HepG2 (cell line): ENCODE measurements around the gene EGR2. TPM values are rescaled to one million over a fixed set of nuclear protein-coding genes. Genes with fewer than 3 reads are reported as not detected.

Experiments used
- ARNTL ChIP-seq: sonication (generic); formaldehyde crosslinking; IDR thresholded peaks from 2 replicates; pipeline ENCODE4 v1.4.0; 2020; ENCODE audit warnings: mild to moderate bottlenecking, missing genetic modification reagents
- BCL6 ChIP-seq: IDR thresholded peaks from 2 replicates; pipeline ENCODE4 v1.6.1; 2016; ENCODE audit warnings: missing genetic modification reagents, missing compliant biosample characterization
- ELF1 ChIP-seq: sonication (generic); formaldehyde crosslinking; IDR thresholded peaks from 2 replicates; pipeline ENCODE4 v1.4.0; 2020; ENCODE audit warnings: missing genetic modification reagents
- KLF15 ChIP-seq: sonication (generic); formaldehyde crosslinking; IDR thresholded peaks from 2 replicates; pipeline ENCODE4 v1.8.1; 2023; ENCODE audit warnings: borderline replicate concordance, mild to moderate bottlenecking, inconsistent platforms, missing genetic modification reagents, mixed read lengths
- MYC ChIP-seq: sonication (generic); formaldehyde crosslinking; IDR thresholded peaks from 2 replicates; pipeline ENCODE4 v1.9.0; 2021; ENCODE audit warnings: missing genetic modification reagents, borderline replicate concordance
- PHF21A ChIP-seq: sonication (generic); formaldehyde crosslinking; IDR thresholded peaks from 2 replicates; pipeline ENCODE4 v1.5.0; 2020; ENCODE audit warnings: mild to moderate bottlenecking, missing genetic modification reagents
- SALL1 ChIP-seq: sonication (generic); formaldehyde crosslinking; IDR thresholded peaks from 2 replicates; pipeline ENCODE4 v1.8.0; 2022; ENCODE audit warnings: mild to moderate bottlenecking, missing genetic modification reagents
- SATB2 ChIP-seq: sonication (generic); formaldehyde crosslinking; IDR thresholded peaks from 2 replicates; pipeline ENCODE4 v1.5.0; 2020; ENCODE audit warnings: missing genetic modification reagents
- YEATS4 ChIP-seq: sonication (generic); formaldehyde crosslinking; IDR thresholded peaks from 2 replicates; pipeline ENCODE4 v1.4.0; 2020; ENCODE audit warnings: missing genetic modification reagents, borderline replicate concordance
- ZFP82 ChIP-seq: sonication (generic); formaldehyde crosslinking; IDR thresholded peaks from 2 replicates; pipeline ENCODE4 v1.5.1; 2020; ENCODE audit warnings: mild to moderate bottlenecking, missing genetic modification reagents, borderline replicate concordance
- ZSCAN9 ChIP-seq: IDR thresholded peaks from 2 replicates; pipeline ENCODE4 v1.6.1; 2016; ENCODE audit warnings: borderline replicate concordance
- polyA plus RNA-seq, 8 experiments: library from polyadenylated mRNA; depleted of rRNA in 3 of 8; stranded (reverse) in 7 of 8; unstranded in 1 of 8; fragments of >200 nt; fragmentation: Illumina TruSeq in 4 of 8; extraction: Trizol in 4 of 8; gene quantifications; 2 replicates each; pipeline versions ENCODE4 v1.2.1 to v1.2.3, GENCODE V29; 2011 to 2016; ENCODE audit warnings: low read depth in 4 of 8, missing spikeins in 1 of 8, mixed read lengths in 1 of 8; ENCODE audit not compliant: insufficient read depth in 1 of 8
- total RNA-seq, 5 experiments: library from RNA; depleted of rRNA; stranded (reverse); fragments of >200 nt; fragmentation: Illumina TruSeq; extraction: Trizol; gene quantifications; 2 replicates each; pipeline ENCODE4 v1.2.3, GENCODE V29; 2016; ENCODE audit warnings: low read depth in 1 of 5
- TF ChIP-seq, protein P1 (sequence below): sonication (generic); formaldehyde crosslinking; IDR thresholded peaks from 2 replicates; pipeline ENCODE4 v1.5.1; 2020; ENCODE audit warnings: mild to moderate bottlenecking, missing genetic modification reagents, moderate library complexity
- TF ChIP-seq, protein P2 (sequence below): sonication (generic); formaldehyde crosslinking; IDR thresholded peaks from 2 replicates; pipeline ENCODE4 v1.5.0; 2020; ENCODE audit warnings: missing genetic modification reagents
- TF ChIP-seq, protein P3 (sequence below): sonication (generic); formaldehyde crosslinking; IDR thresholded peaks from 2 replicates; pipeline ENCODE4 v1.4.0; 2020; ENCODE audit warnings: mild to moderate bottlenecking, missing genetic modification reagents
- TF ChIP-seq, protein P4 (sequence below): sonication (generic); formaldehyde crosslinking; IDR thresholded peaks from 2 replicates; pipeline ENCODE4 v1.5.0; 2020; ENCODE audit warnings: mild to moderate bottlenecking, missing genetic modification reagents

Gene EGR2
- total and polyA plus RNA-seq, 2 of the 13 experiments (the other 11 are each of a cell fraction or from before 2014, with no cell fraction given), result 0.11 to 0.15 TPM

DNA sequence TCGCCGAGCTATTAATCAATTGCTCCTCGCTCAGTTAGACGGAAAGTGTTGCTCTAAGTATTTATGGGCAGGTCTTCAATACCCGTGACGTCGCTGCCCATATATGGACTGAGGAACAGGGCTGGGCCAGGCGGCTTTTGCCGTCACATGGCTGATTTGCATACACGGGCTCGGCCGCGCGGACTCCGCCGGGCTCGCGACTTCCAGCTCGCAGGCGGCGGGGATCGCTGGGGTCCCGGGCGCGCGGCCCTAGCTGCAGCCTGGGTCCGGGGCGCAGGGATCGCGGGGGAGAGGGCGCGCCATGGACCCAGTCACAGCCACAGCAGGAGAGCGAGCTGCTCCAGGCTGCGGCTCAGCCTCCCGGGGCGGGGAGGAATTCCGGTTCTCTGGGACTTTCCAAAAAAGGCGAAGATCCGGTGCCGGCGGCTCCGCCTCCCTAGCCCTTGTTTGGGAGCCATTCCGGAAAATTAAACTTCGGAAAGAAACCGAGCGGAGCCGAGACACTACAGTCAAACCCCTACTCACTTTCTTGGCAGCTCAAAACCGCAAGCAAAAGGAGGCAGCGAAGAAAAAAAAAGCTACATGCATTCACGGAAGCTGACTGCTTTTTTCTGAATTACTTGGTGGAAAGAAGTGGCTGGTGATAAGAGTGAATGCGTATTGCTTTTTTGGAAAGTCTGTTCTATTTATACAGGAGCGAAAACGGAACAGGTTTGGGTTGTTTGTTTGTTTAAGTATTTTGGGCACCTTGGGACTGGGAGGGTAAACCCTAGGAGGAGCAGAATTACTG lies at the start of gene EGR2 (continued):
- TF ChIP-seq, protein P1, sequence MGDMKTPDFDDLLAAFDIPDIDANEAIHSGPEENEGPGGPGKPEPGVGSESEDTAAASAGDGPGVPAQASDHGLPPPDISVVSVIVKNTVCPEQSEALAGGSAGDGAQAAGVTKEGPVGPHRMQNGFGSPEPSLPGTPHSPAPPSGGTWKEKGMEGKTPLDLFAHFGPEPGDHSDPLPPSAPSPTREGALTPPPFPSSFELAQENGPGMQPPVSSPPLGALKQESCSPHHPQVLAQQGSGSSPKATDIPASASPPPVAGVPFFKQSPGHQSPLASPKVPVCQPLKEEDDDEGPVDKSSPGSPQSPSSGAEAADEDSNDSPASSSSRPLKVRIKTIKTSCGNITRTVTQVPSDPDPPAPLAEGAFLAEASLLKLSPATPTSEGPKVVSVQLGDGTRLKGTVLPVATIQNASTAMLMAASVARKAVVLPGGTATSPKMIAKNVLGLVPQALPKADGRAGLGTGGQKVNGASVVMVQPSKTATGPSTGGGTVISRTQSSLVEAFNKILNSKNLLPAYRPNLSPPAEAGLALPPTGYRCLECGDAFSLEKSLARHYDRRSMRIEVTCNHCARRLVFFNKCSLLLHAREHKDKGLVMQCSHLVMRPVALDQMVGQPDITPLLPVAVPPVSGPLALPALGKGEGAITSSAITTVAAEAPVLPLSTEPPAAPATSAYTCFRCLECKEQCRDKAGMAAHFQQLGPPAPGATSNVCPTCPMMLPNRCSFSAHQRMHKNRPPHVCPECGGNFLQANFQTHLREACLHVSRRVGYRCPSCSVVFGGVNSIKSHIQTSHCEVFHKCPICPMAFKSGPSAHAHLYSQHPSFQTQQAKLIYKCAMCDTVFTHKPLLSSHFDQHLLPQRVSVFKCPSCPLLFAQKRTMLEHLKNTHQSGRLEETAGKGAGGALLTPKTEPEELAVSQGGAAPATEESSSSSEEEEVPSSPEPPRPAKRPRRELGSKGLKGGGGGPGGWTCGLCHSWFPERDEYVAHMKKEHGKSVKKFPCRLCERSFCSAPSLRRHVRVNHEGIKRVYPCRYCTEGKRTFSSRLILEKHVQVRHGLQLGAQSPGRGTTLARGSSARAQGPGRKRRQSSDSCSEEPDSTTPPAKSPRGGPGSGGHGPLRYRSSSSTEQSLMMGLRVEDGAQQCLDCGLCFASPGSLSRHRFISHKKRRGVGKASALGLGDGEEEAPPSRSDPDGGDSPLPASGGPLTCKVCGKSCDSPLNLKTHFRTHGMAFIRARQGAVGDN (CRISPR knock-in tag), result peak; percentile 22; the same call in 1 of the 2 replicates
- 0 out of 2 replicates have a peak, but pooled peaks have one; percentile 23 for TF ChIP-seq MYC (CRISPR knock-in tag)
- peak; percentile 67; the same call in 1 of the 2 replicates for TF ChIP-seq YEATS4 (CRISPR knock-in tag)
- 0 out of 2 replicates have a peak, but pooled peaks have one; percentile 13 for TF ChIP-seq ELF1 (CRISPR knock-in tag)
- TF ChIP-seq KLF15 (CRISPR knock-in tag), result no peak
- 0 out of 2 replicates have a peak, but pooled peaks have one; percentile 8 for TF ChIP-seq PHF21A (CRISPR knock-in tag)
- TF ChIP-seq ZSCAN9 (CRISPR knock-in tag), result peak; percentile 24; the same call in 1 of the 2 replicates
- TF ChIP-seq BCL6 (CRISPR knock-in tag), result peak; percentile 11; the same call in 1 of the 2 replicates
- TF ChIP-seq ZFP82 (CRISPR knock-in tag), result no peak
- TF ChIP-seq SALL1 (CRISPR knock-in tag), result no peak
- TF ChIP-seq, protein P2, sequence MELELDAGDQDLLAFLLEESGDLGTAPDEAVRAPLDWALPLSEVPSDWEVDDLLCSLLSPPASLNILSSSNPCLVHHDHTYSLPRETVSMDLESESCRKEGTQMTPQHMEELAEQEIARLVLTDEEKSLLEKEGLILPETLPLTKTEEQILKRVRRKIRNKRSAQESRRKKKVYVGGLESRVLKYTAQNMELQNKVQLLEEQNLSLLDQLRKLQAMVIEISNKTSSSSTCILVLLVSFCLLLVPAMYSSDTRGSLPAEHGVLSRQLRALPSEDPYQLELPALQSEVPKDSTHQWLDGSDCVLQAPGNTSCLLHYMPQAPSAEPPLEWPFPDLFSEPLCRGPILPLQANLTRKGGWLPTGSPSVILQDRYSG, result no peak
- TF ChIP-seq SATB2 (CRISPR knock-in tag), result no peak
- TF ChIP-seq, protein P3, sequence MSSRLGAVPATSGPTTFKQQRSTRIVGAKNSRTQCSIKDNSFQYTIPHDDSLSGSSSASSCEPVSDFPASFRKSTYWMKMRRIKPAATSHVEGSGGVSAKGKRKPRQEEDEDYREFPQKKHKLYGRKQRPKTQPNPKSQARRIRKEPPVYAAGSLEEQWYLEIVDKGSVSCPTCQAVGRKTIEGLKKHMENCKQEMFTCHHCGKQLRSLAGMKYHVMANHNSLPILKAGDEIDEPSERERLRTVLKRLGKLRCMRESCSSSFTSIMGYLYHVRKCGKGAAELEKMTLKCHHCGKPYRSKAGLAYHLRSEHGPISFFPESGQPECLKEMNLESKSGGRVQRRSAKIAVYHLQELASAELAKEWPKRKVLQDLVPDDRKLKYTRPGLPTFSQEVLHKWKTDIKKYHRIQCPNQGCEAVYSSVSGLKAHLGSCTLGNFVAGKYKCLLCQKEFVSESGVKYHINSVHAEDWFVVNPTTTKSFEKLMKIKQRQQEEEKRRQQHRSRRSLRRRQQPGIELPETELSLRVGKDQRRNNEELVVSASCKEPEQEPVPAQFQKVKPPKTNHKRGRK (CRISPR knock-in tag), result no peak
- TF ChIP-seq ARNTL (CRISPR knock-in tag), result peak; percentile 60
- TF ChIP-seq, protein P4, sequence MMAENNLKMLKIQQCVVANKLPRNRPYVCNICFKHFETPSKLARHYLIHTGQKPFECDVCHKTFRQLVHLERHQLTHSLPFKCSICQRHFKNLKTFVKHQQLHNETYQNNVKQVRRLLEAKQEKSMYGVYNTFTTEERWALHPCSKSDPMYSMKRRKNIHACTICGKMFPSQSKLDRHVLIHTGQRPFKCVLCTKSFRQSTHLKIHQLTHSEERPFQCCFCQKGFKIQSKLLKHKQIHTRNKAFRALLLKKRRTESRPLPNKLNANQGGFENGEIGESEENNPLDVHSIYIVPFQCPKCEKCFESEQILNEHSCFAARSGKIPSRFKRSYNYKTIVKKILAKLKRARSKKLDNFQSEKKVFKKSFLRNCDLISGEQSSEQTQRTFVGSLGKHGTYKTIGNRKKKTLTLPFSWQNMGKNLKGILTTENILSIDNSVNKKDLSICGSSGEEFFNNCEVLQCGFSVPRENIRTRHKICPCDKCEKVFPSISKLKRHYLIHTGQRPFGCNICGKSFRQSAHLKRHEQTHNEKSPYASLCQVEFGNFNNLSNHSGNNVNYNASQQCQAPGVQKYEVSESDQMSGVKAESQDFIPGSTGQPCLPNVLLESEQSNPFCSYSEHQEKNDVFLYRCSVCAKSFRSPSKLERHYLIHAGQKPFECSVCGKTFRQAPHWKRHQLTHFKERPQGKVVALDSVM, result 0 out of 2 replicates have a peak, but pooled peaks have one; percentile 21
